Caco-2 (cell line): ENCODE measurements around the gene SLC22A12. TPM values are rescaled to one million over a fixed set of nuclear protein-coding genes. Genes with fewer than 3 reads are reported as not detected.

Experiments
- BruUV-seq: library from RNA; stranded (reverse); fragments of 400-500 nt; replicated peaks from 2 replicates; lab custom pipeline; 2021; lab: Mats Ljungman, UMichigan
- CTCF ChIA-PET: fragments of 300-600 bp; sonication (Branson Sonifier 250); formaldehyde crosslinking; loops from one replicate; lab custom pipeline; 2022; ENCODE audit warnings: antibody characterized with exemption; lab: Charles Lee
- POLR2A ChIA-PET: fragments of 300-600 bp; sonication (Branson Sonifier 250); formaldehyde crosslinking; loops from one replicate; lab custom pipeline; 2022; ENCODE audit warnings: antibody characterized with exemption; lab: Charles Lee
- DNase-seq, 2 experiments: peaks; one replicate each; pipeline versions ENCODE4 v3.0.0 to v3.0.0-alpha.2; 2020 to 2022
- H3K27me3 ChIP-seq: replicated peaks from 2 replicates; pipeline ENCODE4 v1.6.0; 2011; ENCODE audit warnings: low read length; ENCODE audit not compliant: control insufficient read depth, insufficient read depth
- H3K36me3 ChIP-seq: 2 replicates; pipeline ENCODE4 v1.5.1; 2011; ENCODE audit warnings: low read length; ENCODE audit not compliant: control insufficient read depth, insufficient read depth
- H3K4me1 ChIP-seq: fragments of 250-450 bp; sonication (Bioruptor Pico); 2 replicates; pipeline ENCODE4 v1.5.1; 2020; ENCODE audit warnings: mild to moderate bottlenecking
- H3K4me3 ChIP-seq: 2 replicates; pipeline ENCODE4 v1.5.1; 2011; ENCODE audit warnings: low read depth, mild to moderate bottlenecking, control low read depth, low read length
- H3K9me3 ChIP-seq: fragments of 250-450 bp; sonication (Bioruptor Pico); 2 replicates; pipeline ENCODE4 v1.5.1; 2020; ENCODE audit warnings: mild to moderate bottlenecking, moderate library complexity
- H3K27ac Mint-ChIP-seq: one replicate; pipeline ENCODE4 v1.8.0; 2022; ENCODE audit warnings: mixed read lengths; ENCODE audit not compliant: unreplicated experiment
- H3K27me3 Mint-ChIP-seq: one replicate; pipeline ENCODE4 v1.8.0; 2022; ENCODE audit warnings: mixed read lengths; ENCODE audit not compliant: insufficient read depth, unreplicated experiment
- H3K36me3 Mint-ChIP-seq: one replicate; pipeline ENCODE4 v1.8.0; 2022; ENCODE audit warnings: mild to moderate bottlenecking, mixed read lengths; ENCODE audit not compliant: insufficient read depth, unreplicated experiment
- H3K4me1 Mint-ChIP-seq: one replicate; pipeline ENCODE4 v1.8.0; 2022; ENCODE audit warnings: low read depth, mixed read lengths; ENCODE audit not compliant: unreplicated experiment
- H3K4me3 Mint-ChIP-seq: one replicate; pipeline ENCODE4 v1.8.0; 2022; ENCODE audit warnings: mild to moderate bottlenecking, moderate library complexity, mixed read lengths; ENCODE audit not compliant: unreplicated experiment
- H3K9me3 Mint-ChIP-seq: one replicate; pipeline ENCODE4 v1.8.0; 2022; ENCODE audit warnings: mixed read lengths; ENCODE audit not compliant: unreplicated experiment
- intact Hi-C: fragments of 100-400 bp; cut with micrococcal nuclease; formaldehyde crosslinking; loops from one replicate; pipeline ENCODE4 v1.10.0; 2022; ENCODE audit not compliant: unreplicated experiment
- total RNA-seq: library from RNA; stranded (reverse); gene quantifications from 2 replicates; pipeline ENCODE4 v1.2.3, GENCODE V29; 2022
- TF ChIP-seq, protein P1 (sequence below), 2 experiments: fragments of 200-600 bp in 1 of 2; IDR thresholded peaks; 1 replicate in 1 of 2; 2 replicates in 1 of 2; pipeline versions ENCODE4 v1.5.1 to v1.8.0; 2011 to 2022; ENCODE audit warnings: antibody characterized with exemption in 1 of 2, control low read depth in 1 of 2, inconsistent platforms in 1 of 2, low read depth in 1 of 2, low read length in 1 of 2, mild to moderate bottlenecking in 1 of 2, moderate library complexity in 1 of 2; ENCODE audit not compliant: insufficient read depth in 1 of 2, severe bottlenecking in 1 of 2, unreplicated experiment in 1 of 2

SLC22A12 gene
- total RNA-seq, 1 experiment from 2014 or later = not detected

DNA sequence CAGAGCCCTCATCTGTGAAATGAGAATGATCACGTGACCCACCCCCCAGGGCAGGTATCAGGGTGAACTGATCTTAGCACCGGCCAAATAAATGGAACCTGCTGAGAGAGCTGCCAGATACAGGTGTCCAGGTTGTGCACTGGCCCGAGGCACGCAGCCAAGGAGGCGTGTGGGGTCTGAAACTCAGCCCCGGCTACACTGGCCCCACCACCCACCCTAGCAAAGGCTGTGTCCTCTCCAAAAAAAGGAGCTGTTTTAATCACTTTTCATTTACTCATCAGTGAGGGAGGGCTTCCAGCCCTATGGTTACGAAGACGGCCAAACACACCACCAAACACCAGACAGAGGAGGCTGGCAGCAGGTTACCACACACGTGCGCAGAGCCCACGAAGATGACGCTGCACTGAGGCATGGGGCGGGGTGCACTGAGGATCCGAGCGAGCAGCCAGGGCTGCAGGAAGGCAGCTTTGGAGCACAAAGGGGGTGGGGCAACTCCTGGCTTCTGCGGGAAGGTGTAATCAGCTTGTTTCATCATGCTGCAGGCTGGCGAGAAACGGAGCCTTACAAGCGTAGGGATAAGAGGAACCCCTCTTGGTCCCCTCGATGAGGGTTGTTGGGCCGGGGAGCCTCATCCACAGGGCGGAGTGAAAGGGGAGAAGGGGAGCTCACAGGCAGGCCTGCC is 19.5 kb upstream of the SLC22A12 start:
- Mint-ChIP-seq H3K4me1 (peaks cover 18% of the 10 kb centered on the region), H3K27ac (peak overlapping the region; percentile 24), H3K36me3 (peaks cover 4% of the 10 kb centered on the region), H3K9me3 (peaks cover 1% of the 10 kb centered on the region), H3K27me3 (no peaks in the 10 kb centered on the region), H3K4me3 (no peak overlapping the region)
- Histone ChIP-seq H3K9me3 (no peaks in the 10 kb centered on the region), H3K36me3 (no peaks in the 10 kb centered on the region), H3K4me3 (no peak overlapping the region), H3K4me1 (peaks cover 22% of the 10 kb centered on the region), H3K27me3 (no peaks in the 10 kb centered on the region)
- intact Hi-C loops = no loop called here
- TF ChIP-seq, protein P1, sequence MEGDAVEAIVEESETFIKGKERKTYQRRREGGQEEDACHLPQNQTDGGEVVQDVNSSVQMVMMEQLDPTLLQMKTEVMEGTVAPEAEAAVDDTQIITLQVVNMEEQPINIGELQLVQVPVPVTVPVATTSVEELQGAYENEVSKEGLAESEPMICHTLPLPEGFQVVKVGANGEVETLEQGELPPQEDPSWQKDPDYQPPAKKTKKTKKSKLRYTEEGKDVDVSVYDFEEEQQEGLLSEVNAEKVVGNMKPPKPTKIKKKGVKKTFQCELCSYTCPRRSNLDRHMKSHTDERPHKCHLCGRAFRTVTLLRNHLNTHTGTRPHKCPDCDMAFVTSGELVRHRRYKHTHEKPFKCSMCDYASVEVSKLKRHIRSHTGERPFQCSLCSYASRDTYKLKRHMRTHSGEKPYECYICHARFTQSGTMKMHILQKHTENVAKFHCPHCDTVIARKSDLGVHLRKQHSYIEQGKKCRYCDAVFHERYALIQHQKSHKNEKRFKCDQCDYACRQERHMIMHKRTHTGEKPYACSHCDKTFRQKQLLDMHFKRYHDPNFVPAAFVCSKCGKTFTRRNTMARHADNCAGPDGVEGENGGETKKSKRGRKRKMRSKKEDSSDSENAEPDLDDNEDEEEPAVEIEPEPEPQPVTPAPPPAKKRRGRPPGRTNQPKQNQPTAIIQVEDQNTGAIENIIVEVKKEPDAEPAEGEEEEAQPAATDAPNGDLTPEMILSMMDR (IDR thresholded peaks at IDR 0.05; ENCODE audit: insufficient read depth in 1 of 2, low read depth in 1 of 2, low read length in 1 of 2, severe bottlenecking in 1 of 2, unreplicated experiment in 1 of 2) = no peak
- POLR2A ChIA-PET = interaction anchor here (0.5 kb wide), 1 partner anchor 14 kb away, joined by 3 read pairs; no protein-coding TSS in a partner anchor
- no TSS peak for BruUV-seq
- CTCF ChIA-PET = interaction anchor here (0.6 kb wide), 1 partner anchor 121 kb away, joined by 3 read pairs; no protein-coding TSS in a partner anchor
- peak in 1 of 2 experiments; percentile 35 for DNase-seq

DNA sequence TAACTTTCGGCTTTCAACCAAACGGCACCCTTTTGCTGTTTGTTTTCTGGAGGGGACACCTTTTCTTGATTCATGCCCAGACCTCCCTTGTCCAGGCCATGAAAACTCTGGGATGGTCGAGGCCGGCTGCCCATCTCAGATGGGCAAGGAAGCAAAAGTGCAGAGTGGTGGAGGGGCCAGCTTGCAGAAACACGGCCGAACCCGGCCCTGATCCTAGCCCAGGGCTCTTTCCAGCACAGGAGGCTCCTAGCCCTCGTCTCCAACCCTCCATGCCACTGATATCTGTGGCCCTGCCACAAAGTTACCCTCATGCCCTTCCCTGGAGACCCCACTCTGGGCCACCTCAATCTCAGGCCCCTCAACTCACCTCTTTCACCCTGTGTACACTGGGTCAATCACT is 18.9 kb upstream of the SLC22A12 start:
- Histone ChIP-seq H3K27me3 (no peaks in the 10 kb centered on the region), H3K36me3 (no peaks in the 10 kb centered on the region), H3K9me3 (no peaks in the 10 kb centered on the region), H3K4me3 (no peak overlapping the region), H3K4me1 (peaks cover 17% of the 10 kb centered on the region)
- Mint-ChIP-seq H3K4me3 (no peak overlapping the region), H3K27ac (peak overlapping the region; percentile 9), H3K4me1 (peaks cover 13% of the 10 kb centered on the region), H3K27me3 (no peaks in the 10 kb centered on the region), H3K9me3 (peaks cover 7% of the 10 kb centered on the region), H3K36me3 (no peaks in the 10 kb centered on the region)
- CTCF ChIA-PET = interaction anchor here (0.6 kb wide), 1 partner anchor 122 kb away, joined by 3 read pairs; no protein-coding TSS in a partner anchor
- intact Hi-C loops = no loop called here
- BruUV-seq = no TSS peak
- TF ChIP-seq, protein P1 (IDR thresholded peaks at IDR 0.05; ENCODE audit: insufficient read depth in 1 of 2, low read depth in 1 of 2, low read length in 1 of 2, severe bottlenecking in 1 of 2, unreplicated experiment in 1 of 2) = no peak
- POLR2A ChIA-PET = no interaction called here
- DNase-seq = no peak

DNA sequence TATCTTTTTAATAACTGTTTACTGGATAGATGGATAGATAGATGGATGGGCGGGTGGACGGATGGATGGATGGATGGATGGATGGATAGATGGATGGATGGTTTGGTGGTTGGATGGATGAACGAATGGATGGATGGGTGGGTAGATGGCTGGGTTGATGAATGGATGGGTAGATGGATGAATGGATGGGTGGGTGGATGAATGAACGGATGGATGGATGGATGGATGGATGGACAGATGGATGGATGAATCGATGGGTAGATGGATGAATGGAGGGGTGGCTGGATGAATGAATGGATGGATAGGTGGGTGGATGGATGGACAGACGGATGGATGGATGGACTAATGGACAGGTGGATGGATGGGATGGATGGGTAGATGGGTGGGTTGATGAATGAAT is 13.8 kb upstream of the SLC22A12 start:
- DNase-seq = no peak
- Mint-ChIP-seq H3K4me1 (peaks cover 5% of the 10 kb centered on the region), H3K9me3 (peaks cover 12% of the 10 kb centered on the region), H3K4me3 (no peak overlapping the region), H3K36me3 (no peaks in the 10 kb centered on the region), H3K27me3 (no peaks in the 10 kb centered on the region), H3K27ac (no peak overlapping the region)
- no peaks in the 10 kb centered on the region for H3K9me3 ChIP-seq
- ChIA-PET CTCF (no interaction called here), POLR2A (no interaction called here)
- no peaks in the 10 kb centered on the region; the same call in 1 of the 2 replicates for H3K4me1 ChIP-seq
- H3K36me3 ChIP-seq = no peaks in the 10 kb centered on the region
- TF ChIP-seq, protein P1 (IDR thresholded peaks at IDR 0.05; ENCODE audit: insufficient read depth in 1 of 2, low read depth in 1 of 2, low read length in 1 of 2, severe bottlenecking in 1 of 2, unreplicated experiment in 1 of 2) = no peak
- no TSS peak for BruUV-seq
- no peaks in the 10 kb centered on the region for H3K27me3 ChIP-seq
- intact Hi-C loops = no loop called here
- no peak overlapping the region for H3K4me3 ChIP-seq
